ENCODE measurements around the gene FMN2. TPM values are rescaled to one million over a fixed set of nuclear protein-coding genes. Genes with fewer than 3 reads are reported as not detected.

FMN2 gene
- total RNA-seq, 1 donor from 2014 or later = 150 TPM

DNA sequence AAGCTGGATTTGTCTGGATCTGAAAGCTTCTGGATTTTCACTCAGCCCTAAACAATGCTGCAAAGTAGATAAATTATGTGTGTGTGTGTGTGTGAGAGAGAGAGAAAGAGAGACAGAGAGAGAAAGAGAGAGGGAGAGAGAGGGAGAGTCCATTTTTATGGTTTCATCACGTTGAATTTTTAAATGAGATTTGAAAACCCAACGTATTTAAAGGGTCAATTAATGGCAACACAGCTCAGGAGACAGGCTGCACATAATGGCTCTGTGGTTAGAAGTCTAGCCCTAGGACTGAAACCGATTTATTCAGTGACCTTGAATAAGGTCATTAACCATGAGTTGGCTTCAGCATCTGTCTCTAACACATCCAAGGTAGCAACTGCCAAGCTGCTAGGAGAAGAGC is 35.3 kb upstream of the FMN2 start:
- Mint-ChIP-seq H3K4me3 (ENCODE audit: unreplicated experiment) (no peak overlapping the region), H3K4me1 (ENCODE audit: low read depth, unreplicated experiment) (peaks cover 9% of the 10 kb centered on the region), H3K27ac (ENCODE audit: unreplicated experiment) (peak overlapping the region; percentile 12), H3K27me3 (ENCODE audit: unreplicated experiment) (peaks cover 2% of the 10 kb centered on the region), H3K36me3 (ENCODE audit: unreplicated experiment) (no peaks in the 10 kb centered on the region), H3K9me3 (ENCODE audit: unreplicated experiment) (peaks cover 2% of the 10 kb centered on the region)
- TF ChIP-seq, protein P1, sequence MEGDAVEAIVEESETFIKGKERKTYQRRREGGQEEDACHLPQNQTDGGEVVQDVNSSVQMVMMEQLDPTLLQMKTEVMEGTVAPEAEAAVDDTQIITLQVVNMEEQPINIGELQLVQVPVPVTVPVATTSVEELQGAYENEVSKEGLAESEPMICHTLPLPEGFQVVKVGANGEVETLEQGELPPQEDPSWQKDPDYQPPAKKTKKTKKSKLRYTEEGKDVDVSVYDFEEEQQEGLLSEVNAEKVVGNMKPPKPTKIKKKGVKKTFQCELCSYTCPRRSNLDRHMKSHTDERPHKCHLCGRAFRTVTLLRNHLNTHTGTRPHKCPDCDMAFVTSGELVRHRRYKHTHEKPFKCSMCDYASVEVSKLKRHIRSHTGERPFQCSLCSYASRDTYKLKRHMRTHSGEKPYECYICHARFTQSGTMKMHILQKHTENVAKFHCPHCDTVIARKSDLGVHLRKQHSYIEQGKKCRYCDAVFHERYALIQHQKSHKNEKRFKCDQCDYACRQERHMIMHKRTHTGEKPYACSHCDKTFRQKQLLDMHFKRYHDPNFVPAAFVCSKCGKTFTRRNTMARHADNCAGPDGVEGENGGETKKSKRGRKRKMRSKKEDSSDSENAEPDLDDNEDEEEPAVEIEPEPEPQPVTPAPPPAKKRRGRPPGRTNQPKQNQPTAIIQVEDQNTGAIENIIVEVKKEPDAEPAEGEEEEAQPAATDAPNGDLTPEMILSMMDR (IDR thresholded peaks at IDR 0.05; ENCODE audit: partially characterized antibody, unreplicated experiment) = no peak
- no peak for DNase-seq

- Mint-ChIP-seq H3K4me1 (ENCODE audit: low read depth, unreplicated experiment) (peaks cover 9% of the 10 kb centered on the region), H3K27ac (ENCODE audit: unreplicated experiment) (no peak overlapping the region), H3K9me3 (ENCODE audit: unreplicated experiment) (no peaks in the 10 kb centered on the region), H3K36me3 (ENCODE audit: unreplicated experiment) (peaks cover 4% of the 10 kb centered on the region), H3K4me3 (ENCODE audit: unreplicated experiment) (no peak overlapping the region), H3K27me3 (ENCODE audit: unreplicated experiment) (peaks cover 2% of the 10 kb centered on the region)
- TF ChIP-seq, protein P1 (IDR thresholded peaks at IDR 0.05; ENCODE audit: partially characterized antibody, unreplicated experiment) = no peak
- no peak for DNase-seq
Observed at GRCh38 chr1:240058049-240058448, 33.6 kb upstream of the FMN2 start.

- TF ChIP-seq, protein P1 (IDR thresholded peaks at IDR 0.05; ENCODE audit: partially characterized antibody, unreplicated experiment) = no peak
- Mint-ChIP-seq H3K4me3 (ENCODE audit: unreplicated experiment) (no peak overlapping the region), H3K4me1 (ENCODE audit: low read depth, unreplicated experiment) (peaks cover 5% of the 10 kb centered on the region), H3K27me3 (ENCODE audit: unreplicated experiment) (no peaks in the 10 kb centered on the region), H3K9me3 (ENCODE audit: unreplicated experiment) (no peaks in the 10 kb centered on the region), H3K27ac (ENCODE audit: unreplicated experiment) (no peak overlapping the region), H3K36me3 (ENCODE audit: unreplicated experiment) (no peaks in the 10 kb centered on the region)
- no peak for DNase-seq
Observed at GRCh38 chr1:240068961-240069360, 22.7 kb upstream of the FMN2 start.

GRCh38 chr1:240070188-240070587 is 21.5 kb upstream of the FMN2 start:
- H3K27me3 Mint-ChIP-seq (ENCODE audit: unreplicated experiment) = no peaks in the 10 kb centered on the region
- DNase-seq = no peak
- H3K27ac Mint-ChIP-seq (ENCODE audit: unreplicated experiment) = no peak overlapping the region
- no peaks in the 10 kb centered on the region for H3K9me3 Mint-ChIP-seq (ENCODE audit: unreplicated experiment)
- H3K4me1 Mint-ChIP-seq (ENCODE audit: low read depth, unreplicated experiment) = peaks cover 9% of the 10 kb centered on the region
- H3K4me3 Mint-ChIP-seq (ENCODE audit: unreplicated experiment) = no peak overlapping the region
- H3K36me3 Mint-ChIP-seq (ENCODE audit: unreplicated experiment) = no peaks in the 10 kb centered on the region
- TF ChIP-seq, protein P1 (IDR thresholded peaks at IDR 0.05; ENCODE audit: partially characterized antibody, unreplicated experiment) = no peak

GRCh38 chr1:240073097-240073496 is 18.6 kb upstream of the FMN2 start:
- Mint-ChIP-seq H3K27ac (ENCODE audit: unreplicated experiment) (no peak overlapping the region), H3K36me3 (ENCODE audit: unreplicated experiment) (no peaks in the 10 kb centered on the region), H3K4me1 (ENCODE audit: low read depth, unreplicated experiment) (peaks cover 13% of the 10 kb centered on the region), H3K27me3 (ENCODE audit: unreplicated experiment) (peaks cover 1% of the 10 kb centered on the region), H3K4me3 (ENCODE audit: unreplicated experiment) (no peak overlapping the region), H3K9me3 (ENCODE audit: unreplicated experiment) (no peaks in the 10 kb centered on the region)
- TF ChIP-seq, protein P1 (IDR thresholded peaks at IDR 0.05; ENCODE audit: partially characterized antibody, unreplicated experiment) = no peak
- DNase-seq = no peak
